HG03159 (cell line): ENCODE data around the gene CHD1L.
"Not testable (repeated sequence)": the region's sequence is repeated elsewhere in the genome, so short reads cannot be mapped to it uniquely, and the experiment has no call there.

ENCODE experiments used
- ATAC-seq: cut with Tn5 transposase; IDR thresholded peaks from one replicate; pipeline ENCODE4 v1.9.1; 2021; ENCODE audit warnings: mild to moderate bottlenecking, moderate library complexity; ENCODE audit not compliant: unreplicated experiment

Gene CHD1L

GRCh38 chr1:147242449-147243227 lies at the start of gene CHD1L:
TSS of gene CHD1L (plus strand) at chr1:147242684. CDS start at chr1:147242704, 20 bp downstream.
- ATAC-seq = peak; percentile 83

- ATAC-seq = not testable (repeated sequence)
These were observed 45.2 kb upstream of the CHD1L start for GRCh38 chr1:147197324-147197723.

- no peak for ATAC-seq
These were observed 41.2 kb upstream of the CHD1L start for GRCh38 chr1:147201276-147201675.

- no peak for ATAC-seq
These were observed 40.7 kb upstream of the CHD1L start for GRCh38 chr1:147201786-147202185.

- ATAC-seq = no peak
These were observed 39.9 kb upstream of the CHD1L start for GRCh38 chr1:147202576-147202975.

- no peak for ATAC-seq
These were observed 38.4 kb upstream of the CHD1L start for GRCh38 chr1:147204080-147204479.

- ATAC-seq = no peak
These were observed 35.3 kb upstream of the CHD1L start for GRCh38 chr1:147207192-147207591.

- no peak for ATAC-seq
These were observed 33.9 kb upstream of the CHD1L start for GRCh38 chr1:147208619-147209018.

- ATAC-seq = no peak
These were observed 32.4 kb upstream of the CHD1L start for GRCh38 chr1:147209825-147210821.

- no peak for ATAC-seq
These were observed 31.5 kb upstream of the CHD1L start for GRCh38 chr1:147210987-147211386.

- ATAC-seq = no peak
These were observed 30.9 kb upstream of the CHD1L start for GRCh38 chr1:147211577-147211976.

GRCh38 chr1:147213271-147213670 lies 29.2 kb upstream of the CHD1L start:
- ATAC-seq = no peak

- no peak for ATAC-seq
These were observed 28.2 kb upstream of the CHD1L start for GRCh38 chr1:147214325-147214724.

GRCh38 chr1:147214842-147215539 lies 27.5 kb upstream of the CHD1L start:
- ATAC-seq = no peak

- no peak for ATAC-seq
These were observed 27.0 kb upstream of the CHD1L start for GRCh38 chr1:147215540-147215916.

- ATAC-seq = no peak
These were observed 26.4 kb upstream of the CHD1L start for GRCh38 chr1:147216124-147216523.

- no peak for ATAC-seq
These were observed 25.3 kb upstream of the CHD1L start for GRCh38 chr1:147217141-147217540.

- no peak for ATAC-seq
These were observed 23.9 kb upstream of the CHD1L start for GRCh38 chr1:147218606-147219005.

GRCh38 chr1:147223740-147224615 lies 18.5 kb upstream of the CHD1L start:
- ATAC-seq = no peak

- no peak for ATAC-seq
These were observed 17.2 kb upstream of the CHD1L start, which contains the start of gene FMO5 for GRCh38 chr1:147225193-147225730. TSS of gene FMO5 (minus strand) at chr1:147225339. CDS start at chr1:147225029, 310 bp downstream.
